Astrocyte of the hippocampus (primary cell): ENCODE measurements around the gene P2RX2.
A peak's percentile ranks its signal among the peaks of the same experiment; 100 is the strongest.

Experiments
- DNase-seq: peaks from one replicate; pipeline ENCODE4 v3.0.0; 2011; ENCODE audit warnings: low read depth, low spot score

P2RX2 gene

GRCh38 chr12:132602572-132603239, 15.9 kb upstream of the P2RX2 start:
- DNase-seq: no peak

- no peak for DNase-seq
Observed at GRCh38 chr12:132603240-132604150, 15.1 kb upstream of the P2RX2 start.

GRCh38 chr12:132604151-132604618, 14.4 kb upstream of the P2RX2 start:
- peak; percentile 42 for DNase-seq

- DNase-seq: no peak
Observed at GRCh38 chr12:132604668-132605441, 13.7 kb upstream of the P2RX2 start.

- no peak for DNase-seq
Observed at GRCh38 chr12:132605892-132606291, 12.7 kb upstream of the P2RX2 start.

- DNase-seq: no peak
Observed at GRCh38 chr12:132606466-132606865, 12.1 kb upstream of the P2RX2 start.

GRCh38 chr12:132606927-132607326, 11.6 kb upstream of the P2RX2 start:
- DNase-seq: no peak

GRCh38 chr12:132608231-132609171, 10.1 kb upstream of the P2RX2 start:
- DNase-seq: no peak

GRCh38 chr12:132610051-132610759, 8.4 kb upstream of the P2RX2 start, which contains the start of gene LRCOL1:
Gene LRCOL1, minus strand, starts transcription at chr12:132610582. Its CDS starts 4,331 bp downstream, at chr12:132606251.
- DNase-seq: peak; percentile 93

- DNase-seq: no peak
Observed at GRCh38 chr12:132610866-132611602, 7.5 kb upstream of the P2RX2 start.

- no peak for DNase-seq
Observed at GRCh38 chr12:132611620-132612019, 7.0 kb upstream of the P2RX2 start.

- DNase-seq: no peak
Observed at GRCh38 chr12:132614029-132614428, 4.5 kb upstream of the P2RX2 start.

- peak; percentile 91 for DNase-seq
Observed at GRCh38 chr12:132614861-132615578, 3.6 kb upstream of the P2RX2 start.

GRCh38 chr12:132615579-132616038, 3.0 kb upstream of the P2RX2 start:
- no peak for DNase-seq

- no peak for DNase-seq
Observed at GRCh38 chr12:132617135-132617701, 1.4 kb upstream of the P2RX2 start.

GRCh38 chr12:132617822-132618682, 524 bp upstream of the P2RX2 start:
- no peak for DNase-seq

- no peak for DNase-seq
Observed at GRCh38 chr12:132619071-132619385, 452 bp downstream of the P2RX2 start.
